ENCODE results near the gene DNAH5. TPM values are rescaled to one million over a fixed set of nuclear protein-coding genes. Genes with fewer than 3 reads are reported as not detected.

The DNAH5 gene
- polyA plus RNA-seq, 1 donor: 0.34 TPM

GRCh38 chr5:13859270-13860065, 85.0 kb downstream of the DNAH5 start:
- no CpG with 5 or more reads among the region's 5 CpGs for WGBS (ENCODE audit: insufficient coverage, low lambda C conversion rate)
- Histone ChIP-seq H3K27ac (ENCODE audit: low read length) (no peak overlapping the region), H3K4me3 (ENCODE audit: low read length) (no peak overlapping the region), H3K4me1 (ENCODE audit: control insufficient read depth, insufficient read depth, low read length) (no peaks in the 10 kb centered on the region), H3K9me3 (ENCODE audit: control insufficient read depth, low read depth, low read length) (peaks cover 3% of the 10 kb centered on the region), H3K36me3 (ENCODE audit: control insufficient read depth, insufficient read depth, low read length) (no peaks in the 10 kb centered on the region), H3K27me3 (ENCODE audit: control insufficient read depth, insufficient read depth, low read length) (no peaks in the 10 kb centered on the region)
- DNase-seq: no peak

DNA sequence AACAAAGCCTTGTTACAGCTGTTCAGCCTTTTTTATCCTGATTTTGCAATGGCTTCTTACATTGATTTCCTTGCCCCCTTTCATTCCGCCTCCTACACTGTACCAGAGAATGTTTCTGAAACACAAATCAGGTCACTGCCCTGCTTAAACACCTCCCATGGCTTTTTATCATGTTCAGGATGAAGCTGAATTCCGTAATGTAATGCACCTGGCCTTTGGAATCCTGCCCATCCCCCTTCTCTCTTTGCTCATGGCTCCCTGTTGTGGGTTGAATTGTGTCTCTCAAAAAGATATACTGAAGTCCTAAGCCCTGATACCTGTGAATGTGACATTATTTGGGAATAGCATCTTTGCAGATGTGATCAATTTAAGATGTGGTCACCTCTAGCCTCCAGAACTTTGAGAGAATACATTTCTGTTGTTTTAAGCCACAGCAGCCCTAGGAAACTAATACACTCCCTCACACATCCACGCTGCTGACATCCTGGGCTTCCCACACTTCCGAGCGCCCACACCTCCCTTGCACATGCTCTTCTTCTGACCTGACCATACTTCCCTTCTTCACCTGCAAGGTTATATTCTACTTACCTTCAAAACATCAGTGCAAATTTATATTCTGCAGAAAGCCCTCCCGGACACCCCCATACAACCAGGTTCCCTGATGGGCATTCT, 101.2 kb downstream of the DNAH5 start:
- H3K36me3 ChIP-seq (ENCODE audit: control insufficient read depth, insufficient read depth, low read length): no peaks in the 10 kb centered on the region

GRCh38 chr5:13833440-13833839, 111.0 kb downstream of the DNAH5 start:
- no peaks in the 10 kb centered on the region for H3K4me1 ChIP-seq (ENCODE audit: control insufficient read depth, insufficient read depth, low read length)
- no peaks in the 10 kb centered on the region for H3K36me3 ChIP-seq (ENCODE audit: control insufficient read depth, insufficient read depth, low read length)
- no peak overlapping the region for H3K4me3 ChIP-seq (ENCODE audit: low read length)
- H3K27me3 ChIP-seq (ENCODE audit: control insufficient read depth, insufficient read depth, low read length): no peaks in the 10 kb centered on the region
- H3K27ac ChIP-seq (ENCODE audit: low read length): no peak overlapping the region
- H3K9me3 ChIP-seq (ENCODE audit: control insufficient read depth, low read depth, low read length): no peaks in the 10 kb centered on the region
- DNase-seq: no peak
- no CpG with 5 or more reads among the region's 3 CpGs for WGBS (ENCODE audit: insufficient coverage, low lambda C conversion rate)

More for the DNA sequence above, 101.2 kb downstream of the DNAH5 start:
- no peaks in the 10 kb centered on the region for H3K4me1 ChIP-seq (ENCODE audit: control insufficient read depth, insufficient read depth, low read length)
- H3K27ac ChIP-seq (ENCODE audit: low read length): no peak overlapping the region
- 86% methylated on average over 1 of the region's 6 CpGs for WGBS (ENCODE audit: insufficient coverage, low lambda C conversion rate)
- DNase-seq: no peak
- H3K9me3 ChIP-seq (ENCODE audit: control insufficient read depth, low read depth, low read length): no peaks in the 10 kb centered on the region
- H3K4me3 ChIP-seq (ENCODE audit: low read length): no peak overlapping the region
- H3K27me3 ChIP-seq (ENCODE audit: control insufficient read depth, insufficient read depth, low read length): no peaks in the 10 kb centered on the region

- no peak overlapping the region for H3K4me3 ChIP-seq (ENCODE audit: low read length)
- H3K27me3 ChIP-seq (ENCODE audit: control insufficient read depth, insufficient read depth, low read length): no peaks in the 10 kb centered on the region
- no peak overlapping the region for H3K27ac ChIP-seq (ENCODE audit: low read length)
- no CpG with 5 or more reads among the region's 3 CpGs for WGBS (ENCODE audit: insufficient coverage, low lambda C conversion rate)
- no peaks in the 10 kb centered on the region for H3K36me3 ChIP-seq (ENCODE audit: control insufficient read depth, insufficient read depth, low read length)
- H3K9me3 ChIP-seq (ENCODE audit: control insufficient read depth, low read depth, low read length): no peaks in the 10 kb centered on the region
- DNase-seq: no peak
- H3K4me1 ChIP-seq (ENCODE audit: control insufficient read depth, insufficient read depth, low read length): no peaks in the 10 kb centered on the region
Observed at GRCh38 chr5:13831351-13831750, 113.1 kb downstream of the DNAH5 start.

GRCh38 chr5:13830536-13830935, 114.0 kb downstream of the DNAH5 start:
- Histone ChIP-seq H3K36me3 (ENCODE audit: control insufficient read depth, insufficient read depth, low read length) (no peaks in the 10 kb centered on the region), H3K4me3 (ENCODE audit: low read length) (no peak overlapping the region)
- WGBS (ENCODE audit: insufficient coverage, low lambda C conversion rate): 73% methylated on average over 2 of the region's 9 CpGs

DNA sequence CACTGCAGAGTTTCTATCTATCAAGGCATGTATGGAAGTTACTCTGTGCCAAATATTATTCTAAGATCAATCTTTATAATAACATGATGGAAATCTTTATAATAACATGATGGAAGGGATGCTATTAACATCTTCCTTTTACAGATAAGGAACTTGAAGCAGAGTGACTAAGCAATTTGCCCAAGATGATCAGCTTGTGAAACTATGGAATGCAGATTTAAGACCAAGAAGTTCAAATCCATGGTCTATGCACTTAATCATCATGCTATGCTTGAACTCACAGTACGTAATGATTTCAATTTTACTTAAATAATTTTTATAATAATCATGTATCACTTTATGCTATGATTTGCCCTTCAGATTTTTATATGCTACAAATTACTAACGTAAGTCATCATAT, 123.1 kb downstream of the DNAH5 start:
- 95% methylated on average over 2 of the region's 2 CpGs for WGBS (ENCODE audit: insufficient coverage, low lambda C conversion rate)

More at GRCh38 chr5:13830536-13830935, 114.0 kb downstream of the DNAH5 start:
- DNase-seq: no peak
- H3K27me3 ChIP-seq (ENCODE audit: control insufficient read depth, insufficient read depth, low read length): no peaks in the 10 kb centered on the region
- H3K27ac ChIP-seq (ENCODE audit: low read length): no peak overlapping the region
- H3K9me3 ChIP-seq (ENCODE audit: control insufficient read depth, low read depth, low read length): no peaks in the 10 kb centered on the region
- no peaks in the 10 kb centered on the region for H3K4me1 ChIP-seq (ENCODE audit: control insufficient read depth, insufficient read depth, low read length)

GRCh38 chr5:13816126-13816525, 128.4 kb downstream of the DNAH5 start:
- Histone ChIP-seq H3K9me3 (ENCODE audit: control insufficient read depth, low read depth, low read length) (no peaks in the 10 kb centered on the region), H3K27me3 (ENCODE audit: control insufficient read depth, insufficient read depth, low read length) (no peaks in the 10 kb centered on the region), H3K27ac (ENCODE audit: low read length) (no peak overlapping the region), H3K4me3 (ENCODE audit: low read length) (no peak overlapping the region), H3K4me1 (ENCODE audit: control insufficient read depth, insufficient read depth, low read length) (no peaks in the 10 kb centered on the region), H3K36me3 (ENCODE audit: control insufficient read depth, insufficient read depth, low read length) (no peaks in the 10 kb centered on the region)
- WGBS (ENCODE audit: insufficient coverage, low lambda C conversion rate): 100% methylated on average over 1 of the region's 2 CpGs
- no peak for DNase-seq

More for the DNA sequence above, 123.1 kb downstream of the DNAH5 start:
- Histone ChIP-seq H3K4me1 (ENCODE audit: control insufficient read depth, insufficient read depth, low read length) (no peaks in the 10 kb centered on the region), H3K9me3 (ENCODE audit: control insufficient read depth, low read depth, low read length) (no peaks in the 10 kb centered on the region), H3K36me3 (ENCODE audit: control insufficient read depth, insufficient read depth, low read length) (no peaks in the 10 kb centered on the region), H3K27ac (ENCODE audit: low read length) (no peak overlapping the region), H3K4me3 (ENCODE audit: low read length) (no peak overlapping the region), H3K27me3 (ENCODE audit: control insufficient read depth, insufficient read depth, low read length) (no peaks in the 10 kb centered on the region)
- no peak for DNase-seq

DNA sequence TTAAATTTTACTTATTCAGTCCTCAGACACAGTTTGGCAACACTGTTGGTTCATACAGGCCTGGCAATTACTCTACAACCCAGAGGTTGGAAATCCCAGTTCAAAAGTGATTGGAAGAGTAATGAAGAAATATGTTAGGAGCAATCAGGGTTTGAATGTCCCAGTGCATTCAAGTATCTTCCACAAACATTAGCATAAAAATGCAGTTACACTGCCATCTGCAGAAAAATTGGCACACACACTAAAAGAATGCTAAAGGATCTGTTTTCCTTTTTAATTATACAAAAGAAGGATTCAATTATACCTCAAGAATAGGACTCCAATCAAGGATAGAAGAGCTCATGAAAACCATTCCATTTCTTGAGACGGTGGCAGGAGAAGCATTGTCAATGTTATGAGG, 130.2 kb downstream of the DNAH5 start:
- H3K4me1 ChIP-seq (ENCODE audit: control insufficient read depth, insufficient read depth, low read length): no peaks in the 10 kb centered on the region
- DNase-seq: no peak
- no peaks in the 10 kb centered on the region for H3K27me3 ChIP-seq (ENCODE audit: control insufficient read depth, insufficient read depth, low read length)
- no peaks in the 10 kb centered on the region for H3K36me3 ChIP-seq (ENCODE audit: control insufficient read depth, insufficient read depth, low read length)
- H3K27ac ChIP-seq (ENCODE audit: low read length): no peak overlapping the region
- H3K4me3 ChIP-seq (ENCODE audit: low read length): no peak overlapping the region
- WGBS (ENCODE audit: insufficient coverage, low lambda C conversion rate): no CpG with 5 or more reads among the region's 1 CpG
- H3K9me3 ChIP-seq (ENCODE audit: control insufficient read depth, low read depth, low read length): no peaks in the 10 kb centered on the region

DNA sequence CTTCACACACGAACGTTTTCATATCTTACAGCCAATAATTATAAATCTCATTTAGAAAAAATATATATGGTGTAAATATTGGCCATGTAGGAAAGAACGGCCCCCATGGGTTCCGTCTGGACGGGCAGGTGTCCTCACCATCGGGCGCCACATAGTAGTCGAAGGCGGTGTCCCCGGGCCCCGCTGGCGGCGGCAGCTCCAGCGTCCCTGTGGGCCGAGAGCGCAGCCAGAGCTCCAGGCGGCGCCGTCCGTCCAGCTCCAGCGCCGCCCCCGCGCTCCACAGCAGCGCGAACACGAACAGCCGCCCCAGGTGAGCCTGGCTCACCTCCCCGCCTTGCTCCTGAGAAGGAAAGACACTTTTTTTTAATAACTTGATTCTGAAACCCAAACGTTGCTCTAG, 134.6 kb downstream of the DNAH5 start:
- H3K4me1 ChIP-seq (ENCODE audit: control insufficient read depth, insufficient read depth, low read length): no peaks in the 10 kb centered on the region

DNA sequence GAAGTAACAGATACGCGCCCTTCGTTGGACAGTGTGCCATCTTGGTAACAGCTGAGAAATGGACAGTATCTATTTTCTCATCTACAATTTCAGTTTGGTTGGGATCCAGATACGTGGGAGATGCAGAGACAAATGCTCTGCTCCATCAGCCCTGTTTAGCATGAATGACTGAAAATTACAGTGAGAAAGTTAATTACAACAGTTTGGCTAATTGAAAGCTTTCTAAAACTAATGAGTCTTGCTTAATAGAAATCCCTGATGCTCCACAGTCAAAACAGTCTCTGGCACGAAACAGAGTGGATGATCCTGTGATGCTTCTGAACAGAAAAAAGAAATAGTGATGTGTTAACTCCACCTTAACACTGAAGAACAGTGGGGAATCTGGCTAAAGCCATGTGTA, 140.2 kb downstream of the DNAH5 start:
- no peaks in the 10 kb centered on the region for H3K4me1 ChIP-seq (ENCODE audit: control insufficient read depth, insufficient read depth, low read length)
- H3K36me3 ChIP-seq (ENCODE audit: control insufficient read depth, insufficient read depth, low read length): no peaks in the 10 kb centered on the region
- no peak overlapping the region for H3K4me3 ChIP-seq (ENCODE audit: low read length)
- 100% methylated on average over 4 of the region's 5 CpGs for WGBS (ENCODE audit: insufficient coverage, low lambda C conversion rate)
- no peaks in the 10 kb centered on the region for H3K9me3 ChIP-seq (ENCODE audit: control insufficient read depth, low read depth, low read length)
- H3K27me3 ChIP-seq (ENCODE audit: control insufficient read depth, insufficient read depth, low read length): no peaks in the 10 kb centered on the region
- no peak for DNase-seq
- no peak overlapping the region for H3K27ac ChIP-seq (ENCODE audit: low read length)

More for the DNA sequence above, 134.6 kb downstream of the DNAH5 start:
- H3K27ac ChIP-seq (ENCODE audit: low read length): no peak overlapping the region
- no peaks in the 10 kb centered on the region for H3K36me3 ChIP-seq (ENCODE audit: control insufficient read depth, insufficient read depth, low read length)
- no peaks in the 10 kb centered on the region for H3K27me3 ChIP-seq (ENCODE audit: control insufficient read depth, insufficient read depth, low read length)
- no CpG with 5 or more reads among the region's 30 CpGs for WGBS (ENCODE audit: insufficient coverage, low lambda C conversion rate)
- no peak for DNase-seq
- H3K4me3 ChIP-seq (ENCODE audit: low read length): no peak overlapping the region
- no peaks in the 10 kb centered on the region for H3K9me3 ChIP-seq (ENCODE audit: control insufficient read depth, low read depth, low read length)

Data from large intestine (tissue), 3 donors.